ENCODE results near the gene TMEM270.
"Not testable (repeated sequence)": the region's sequence is repeated elsewhere in the genome, so short reads cannot be mapped to it uniquely, and the experiment has no call there.

TMEM270 gene

GRCh38 chr7:73833251-73833919 lies 27.6 kb upstream of the TMEM270 start:
- H3K27ac ChIP-seq (ENCODE audit: low read depth, low read length), result peak overlapping the region; percentile 2
- no peaks in the 10 kb centered on the region for H3K36me3 ChIP-seq (ENCODE audit: control insufficient read depth, insufficient read depth, low read length)
- H3K27me3 ChIP-seq (ENCODE audit: control insufficient read depth, insufficient read depth, low read length), result no peaks in the 10 kb centered on the region
- no peak overlapping the region for H3K4me3 ChIP-seq (ENCODE audit: low read depth, low read length)
- H3K9me3 ChIP-seq (ENCODE audit: control insufficient read depth, insufficient read depth, low read length), result no peaks in the 10 kb centered on the region
- no peak overlapping the region for H3K9ac ChIP-seq (ENCODE audit: low read depth, low read length)
- H3K4me1 ChIP-seq (ENCODE audit: control insufficient read depth, insufficient read depth, low read length), result peaks cover 41% of the 10 kb centered on the region

- Histone ChIP-seq H3K9ac (ENCODE audit: low read depth, low read length) (no peak overlapping the region), H3K9me3 (ENCODE audit: control insufficient read depth, insufficient read depth, low read length) (no peaks in the 10 kb centered on the region), H3K27ac (ENCODE audit: low read depth, low read length) (no peak overlapping the region), H3K4me1 (ENCODE audit: control insufficient read depth, insufficient read depth, low read length) (peaks cover 34% of the 10 kb centered on the region), H3K36me3 (ENCODE audit: control insufficient read depth, insufficient read depth, low read length) (no peaks in the 10 kb centered on the region), H3K4me3 (ENCODE audit: low read depth, low read length) (no peak overlapping the region), H3K27me3 (ENCODE audit: control insufficient read depth, insufficient read depth, low read length) (no peaks in the 10 kb centered on the region)
Observed at GRCh38 chr7:73834626-73835191, 26.2 kb upstream of the TMEM270 start.

GRCh38 chr7:73837167-73837566 lies 23.8 kb upstream of the TMEM270 start:
- not testable (repeated sequence) for H3K9ac ChIP-seq (ENCODE audit: low read depth, low read length); H3K27ac ChIP-seq (ENCODE audit: low read depth, low read length); H3K9me3 ChIP-seq (ENCODE audit: control insufficient read depth, insufficient read depth, low read length); H3K27me3 ChIP-seq (ENCODE audit: control insufficient read depth, insufficient read depth, low read length); H3K4me3 ChIP-seq (ENCODE audit: low read depth, low read length); H3K36me3 ChIP-seq (ENCODE audit: control insufficient read depth, insufficient read depth, low read length)
- peaks cover 13% of the 10 kb centered on the region for H3K4me1 ChIP-seq (ENCODE audit: control insufficient read depth, insufficient read depth, low read length)

- H3K36me3 ChIP-seq (ENCODE audit: control insufficient read depth, insufficient read depth, low read length), result no peaks in the 10 kb centered on the region
- H3K9me3 ChIP-seq (ENCODE audit: control insufficient read depth, insufficient read depth, low read length), result no peaks in the 10 kb centered on the region
- H3K4me1 ChIP-seq (ENCODE audit: control insufficient read depth, insufficient read depth, low read length), result peaks cover 4% of the 10 kb centered on the region
- no peaks in the 10 kb centered on the region for H3K27me3 ChIP-seq (ENCODE audit: control insufficient read depth, insufficient read depth, low read length)
- H3K27ac ChIP-seq (ENCODE audit: low read depth, low read length), result no peak overlapping the region
- H3K4me3 ChIP-seq (ENCODE audit: low read depth, low read length), result no peak overlapping the region
- H3K9ac ChIP-seq (ENCODE audit: low read depth, low read length), result no peak overlapping the region
Observed at GRCh38 chr7:73838642-73839041, 22.3 kb upstream of the TMEM270 start.

- Histone ChIP-seq H3K9me3 (ENCODE audit: control insufficient read depth, insufficient read depth, low read length) (no peaks in the 10 kb centered on the region), H3K9ac (ENCODE audit: low read depth, low read length) (no peak overlapping the region), H3K27me3 (ENCODE audit: control insufficient read depth, insufficient read depth, low read length) (no peaks in the 10 kb centered on the region), H3K4me3 (ENCODE audit: low read depth, low read length) (no peak overlapping the region), H3K4me1 (ENCODE audit: control insufficient read depth, insufficient read depth, low read length) (peaks cover 2% of the 10 kb centered on the region; the same call in 1 of the 2 replicates), H3K27ac (ENCODE audit: low read depth, low read length) (no peak overlapping the region), H3K36me3 (ENCODE audit: control insufficient read depth, insufficient read depth, low read length) (no peaks in the 10 kb centered on the region)
Observed at GRCh38 chr7:73839290-73839689, 21.7 kb upstream of the TMEM270 start.

GRCh38 chr7:73839743-73840714 lies 20.9 kb upstream of the TMEM270 start:
- Histone ChIP-seq H3K9ac (ENCODE audit: low read depth, low read length) (no peak overlapping the region), H3K36me3 (ENCODE audit: control insufficient read depth, insufficient read depth, low read length) (no peaks in the 10 kb centered on the region), H3K9me3 (ENCODE audit: control insufficient read depth, insufficient read depth, low read length) (no peaks in the 10 kb centered on the region), H3K27me3 (ENCODE audit: control insufficient read depth, insufficient read depth, low read length) (no peaks in the 10 kb centered on the region), H3K27ac (ENCODE audit: low read depth, low read length) (no peak overlapping the region), H3K4me3 (ENCODE audit: low read depth, low read length) (no peak overlapping the region), H3K4me1 (ENCODE audit: control insufficient read depth, insufficient read depth, low read length) (peaks cover 2% of the 10 kb centered on the region; the same call in 1 of the 2 replicates)

- no peaks in the 10 kb centered on the region for H3K9me3 ChIP-seq (ENCODE audit: control insufficient read depth, insufficient read depth, low read length)
- H3K27ac ChIP-seq (ENCODE audit: low read depth, low read length), result no peak overlapping the region
- no peak overlapping the region for H3K4me3 ChIP-seq (ENCODE audit: low read depth, low read length)
- H3K27me3 ChIP-seq (ENCODE audit: control insufficient read depth, insufficient read depth, low read length), result no peaks in the 10 kb centered on the region
- H3K36me3 ChIP-seq (ENCODE audit: control insufficient read depth, insufficient read depth, low read length), result no peaks in the 10 kb centered on the region
- H3K4me1 ChIP-seq (ENCODE audit: control insufficient read depth, insufficient read depth, low read length), result peaks cover 4% of the 10 kb centered on the region; the same call in 1 of the 2 replicates
- no peak overlapping the region for H3K9ac ChIP-seq (ENCODE audit: low read depth, low read length)
Observed at GRCh38 chr7:73840715-73841379, 20.1 kb upstream of the TMEM270 start.

GRCh38 chr7:73841689-73842066 lies 19.3 kb upstream of the TMEM270 start:
- no peak overlapping the region for H3K9ac ChIP-seq (ENCODE audit: low read depth, low read length)
- no peaks in the 10 kb centered on the region for H3K36me3 ChIP-seq (ENCODE audit: control insufficient read depth, insufficient read depth, low read length)
- H3K4me3 ChIP-seq (ENCODE audit: low read depth, low read length), result peak overlapping the region; percentile 67
- H3K9me3 ChIP-seq (ENCODE audit: control insufficient read depth, insufficient read depth, low read length), result no peaks in the 10 kb centered on the region
- H3K27ac ChIP-seq (ENCODE audit: low read depth, low read length), result peak overlapping the region; percentile 68
- no peaks in the 10 kb centered on the region for H3K27me3 ChIP-seq (ENCODE audit: control insufficient read depth, insufficient read depth, low read length)
- peaks cover 6% of the 10 kb centered on the region; the same call in 1 of the 2 replicates for H3K4me1 ChIP-seq (ENCODE audit: control insufficient read depth, insufficient read depth, low read length)

GRCh38 chr7:73842067-73842976 lies 18.6 kb upstream of the TMEM270 start, which contains the start of gene METTL27:
Gene METTL27, minus strand, starts transcription at chr7:73842516. Its CDS starts 376 bp downstream, at chr7:73842140.
- no peaks in the 10 kb centered on the region for H3K36me3 ChIP-seq (ENCODE audit: control insufficient read depth, insufficient read depth, low read length)
- no peak within 1 kb of the TSS for H3K9ac ChIP-seq (ENCODE audit: low read depth, low read length)
- no peaks in the 10 kb centered on the region for H3K9me3 ChIP-seq (ENCODE audit: control insufficient read depth, insufficient read depth, low read length)
- no peaks in the 10 kb centered on the region for H3K27me3 ChIP-seq (ENCODE audit: control insufficient read depth, insufficient read depth, low read length)
- H3K27ac ChIP-seq (ENCODE audit: low read depth, low read length), result peak within 1 kb of the TSS; percentile 68
- H3K4me3 ChIP-seq (ENCODE audit: low read depth, low read length), result peak within 1 kb of the TSS; percentile 67
- peaks cover 6% of the 10 kb centered on the region; the same call in 1 of the 2 replicates for H3K4me1 ChIP-seq (ENCODE audit: control insufficient read depth, insufficient read depth, low read length)

GRCh38 chr7:73844131-73844547 lies 16.8 kb upstream of the TMEM270 start:
- H3K27me3 ChIP-seq (ENCODE audit: control insufficient read depth, insufficient read depth, low read length), result no peaks in the 10 kb centered on the region
- H3K9ac ChIP-seq (ENCODE audit: low read depth, low read length), result no peak overlapping the region
- no peak overlapping the region for H3K27ac ChIP-seq (ENCODE audit: low read depth, low read length)
- no peaks in the 10 kb centered on the region for H3K9me3 ChIP-seq (ENCODE audit: control insufficient read depth, insufficient read depth, low read length)
- H3K36me3 ChIP-seq (ENCODE audit: control insufficient read depth, insufficient read depth, low read length), result no peaks in the 10 kb centered on the region
- H3K4me1 ChIP-seq (ENCODE audit: control insufficient read depth, insufficient read depth, low read length), result peaks cover 6% of the 10 kb centered on the region; the same call in 1 of the 2 replicates
- H3K4me3 ChIP-seq (ENCODE audit: low read depth, low read length), result no peak overlapping the region

Data from HUES48 (cell line).